Kidney epithelial cell (primary cell): ENCODE measurements around the gene EVL. TPM values are rescaled to one million over a fixed set of nuclear protein-coding genes. Genes with fewer than 3 reads are reported as not detected.

ENCODE experiments used
- DNase-seq: peaks from one replicate; pipeline ENCODE4 v3.0.0-alpha.2; 2010; ENCODE audit warnings: low read depth
- H3K27me3 ChIP-seq: 2 replicates; pipeline ENCODE4 v1.6.0; 2011; ENCODE audit warnings: low read length; ENCODE audit not compliant: control insufficient read depth, insufficient read depth
- H3K36me3 ChIP-seq: 2 replicates; pipeline ENCODE4 v1.5.1; 2011; ENCODE audit warnings: low read length; ENCODE audit not compliant: control insufficient read depth, insufficient read depth
- H3K4me3 ChIP-seq: 2 replicates; pipeline ENCODE4 v1.5.1; 2011; ENCODE audit warnings: low read depth, mild to moderate bottlenecking, control low read depth, low read length
- total RNA-seq: library from RNA; depleted of rRNA; stranded (reverse); fragments of >200 nt; gene quantifications from 2 replicates; pipeline ENCODE4 v1.2.3, GENCODE V29; 2015
- TF ChIP-seq, protein P1 (sequence below): IDR thresholded peaks from 2 replicates; pipeline ENCODE4 v1.5.1; 2011; ENCODE audit warnings: mild to moderate bottlenecking, moderate library complexity, low read length, control low read depth, inconsistent platforms; ENCODE audit not compliant: insufficient read depth, poor library complexity, severe bottlenecking

Gene EVL
- total RNA-seq, 1 donor from 2014 or later: 42.4 TPM

DNA sequence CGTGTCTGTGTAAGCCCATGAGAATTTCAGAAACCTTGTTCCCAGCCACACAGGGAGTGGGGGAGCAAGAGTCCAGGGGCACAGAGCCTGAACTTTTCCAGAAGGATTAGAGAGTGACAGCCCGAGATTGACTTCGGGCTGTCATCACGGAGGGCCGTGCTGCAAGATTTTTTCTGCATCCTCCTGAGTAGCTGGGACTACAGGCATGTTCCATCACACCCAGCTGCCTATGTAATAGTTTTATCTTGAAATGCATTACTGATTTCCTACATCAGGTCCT, 14.4 kb downstream of the EVL start:
- H3K4me3 ChIP-seq: no peak overlapping the region
- no peaks in the 10 kb centered on the region for H3K36me3 ChIP-seq
- H3K27me3 ChIP-seq: no peaks in the 10 kb centered on the region
- TF ChIP-seq, protein P1, sequence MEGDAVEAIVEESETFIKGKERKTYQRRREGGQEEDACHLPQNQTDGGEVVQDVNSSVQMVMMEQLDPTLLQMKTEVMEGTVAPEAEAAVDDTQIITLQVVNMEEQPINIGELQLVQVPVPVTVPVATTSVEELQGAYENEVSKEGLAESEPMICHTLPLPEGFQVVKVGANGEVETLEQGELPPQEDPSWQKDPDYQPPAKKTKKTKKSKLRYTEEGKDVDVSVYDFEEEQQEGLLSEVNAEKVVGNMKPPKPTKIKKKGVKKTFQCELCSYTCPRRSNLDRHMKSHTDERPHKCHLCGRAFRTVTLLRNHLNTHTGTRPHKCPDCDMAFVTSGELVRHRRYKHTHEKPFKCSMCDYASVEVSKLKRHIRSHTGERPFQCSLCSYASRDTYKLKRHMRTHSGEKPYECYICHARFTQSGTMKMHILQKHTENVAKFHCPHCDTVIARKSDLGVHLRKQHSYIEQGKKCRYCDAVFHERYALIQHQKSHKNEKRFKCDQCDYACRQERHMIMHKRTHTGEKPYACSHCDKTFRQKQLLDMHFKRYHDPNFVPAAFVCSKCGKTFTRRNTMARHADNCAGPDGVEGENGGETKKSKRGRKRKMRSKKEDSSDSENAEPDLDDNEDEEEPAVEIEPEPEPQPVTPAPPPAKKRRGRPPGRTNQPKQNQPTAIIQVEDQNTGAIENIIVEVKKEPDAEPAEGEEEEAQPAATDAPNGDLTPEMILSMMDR: no peak
- DNase-seq: no peak

DNA sequence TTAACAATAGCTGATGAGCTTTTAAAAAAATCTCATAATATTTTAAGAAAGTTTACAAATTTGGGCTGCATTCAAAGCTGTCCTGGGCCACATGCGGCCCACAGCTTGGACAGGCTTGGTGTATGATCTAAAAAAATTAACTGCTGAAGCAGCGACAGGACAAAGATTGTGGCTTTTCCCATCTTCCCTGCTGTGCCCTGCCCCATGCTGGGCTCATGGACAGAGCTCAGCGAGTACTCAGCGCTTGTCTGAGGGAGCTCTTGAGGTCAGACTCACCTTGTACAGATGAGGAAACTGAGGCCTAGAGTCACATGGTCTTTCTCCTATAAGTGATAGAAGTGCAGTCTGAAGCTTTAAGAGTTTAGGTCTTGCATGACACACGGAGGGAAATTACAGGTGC, 15.0 kb downstream of the EVL start:
- TF ChIP-seq, protein P1: no peak
- Histone ChIP-seq H3K27me3 (no peaks in the 10 kb centered on the region), H3K36me3 (no peaks in the 10 kb centered on the region), H3K4me3 (no peak overlapping the region)
- no peak for DNase-seq

DNA sequence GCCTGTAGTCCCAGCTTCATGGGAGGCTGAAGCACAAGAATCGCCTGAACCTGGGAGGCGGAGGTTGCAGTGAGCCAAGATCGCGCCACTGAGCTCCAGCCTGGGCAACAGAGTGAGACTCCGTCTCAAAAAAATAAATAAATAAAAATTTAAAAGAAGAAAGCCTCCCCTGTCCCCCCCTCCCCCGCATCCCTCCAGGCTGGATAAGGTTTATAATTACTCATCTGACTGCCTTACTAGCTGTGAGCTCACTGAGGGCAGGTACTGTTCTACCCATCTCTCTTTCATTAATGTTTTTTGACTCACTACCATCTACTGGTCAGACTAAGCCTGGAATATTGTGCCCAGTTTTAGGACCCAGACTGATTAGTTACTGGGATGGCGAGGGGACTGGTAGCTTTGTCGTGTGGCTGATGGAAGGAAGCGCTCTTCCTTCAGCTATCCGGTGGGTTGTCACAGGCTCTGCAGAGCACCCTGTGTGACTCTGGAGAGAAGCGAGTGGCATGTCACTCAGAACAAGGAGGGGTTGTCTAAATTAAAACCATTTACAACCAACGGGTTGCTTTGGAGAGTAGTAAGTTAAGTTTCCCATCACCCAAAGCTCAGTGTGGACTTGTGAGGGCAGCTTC, 16.9 kb downstream of the EVL start:
- H3K4me3 ChIP-seq: no peak overlapping the region
- no peaks in the 10 kb centered on the region for H3K27me3 ChIP-seq
- TF ChIP-seq, protein P1: no peak
- H3K36me3 ChIP-seq: no peaks in the 10 kb centered on the region
- no peak for DNase-seq

DNA sequence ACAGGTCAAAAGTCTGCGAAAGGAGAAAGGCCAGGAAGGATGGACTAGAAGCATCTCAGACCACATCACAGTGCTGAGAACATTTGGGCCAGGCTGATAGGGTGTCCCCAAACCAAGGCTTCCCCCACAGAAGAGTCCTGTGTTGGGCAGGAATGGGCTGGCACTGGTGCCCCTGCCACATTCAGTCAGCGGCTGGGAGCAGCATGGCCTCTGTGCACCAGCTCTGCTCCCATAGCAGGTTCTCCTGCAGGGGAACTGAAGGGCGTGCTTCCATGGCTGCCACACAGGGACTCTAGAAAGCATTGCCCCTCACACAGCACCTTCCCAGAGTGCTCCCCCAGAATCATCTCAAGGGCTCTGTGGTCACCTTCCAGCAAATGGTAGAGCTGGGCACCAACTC, 17.5 kb downstream of the EVL start:
- Histone ChIP-seq H3K36me3 (no peaks in the 10 kb centered on the region), H3K4me3 (no peak overlapping the region), H3K27me3 (no peaks in the 10 kb centered on the region)
- no peak for DNase-seq
- TF ChIP-seq, protein P1: no peak

DNA sequence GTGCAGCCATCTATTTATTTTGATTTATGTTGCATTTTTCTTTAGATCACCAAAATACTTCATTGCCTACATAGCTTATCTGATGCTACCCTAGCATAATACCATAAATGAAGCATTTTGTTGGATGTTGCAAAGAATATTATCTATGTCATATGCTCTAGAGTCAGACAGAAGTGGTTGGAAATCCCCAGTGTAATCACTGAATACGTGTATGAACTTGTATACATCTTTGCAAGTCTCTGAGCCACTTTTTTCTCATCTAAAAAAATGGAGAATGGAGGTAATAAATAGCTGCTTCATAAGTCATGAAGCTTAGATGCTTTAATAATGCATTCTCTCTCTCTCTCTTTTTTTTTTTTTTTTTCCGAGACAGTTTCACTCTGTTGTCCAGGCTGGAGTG, 18.5 kb downstream of the EVL start:
- Histone ChIP-seq H3K27me3 (no peaks in the 10 kb centered on the region), H3K4me3 (no peak overlapping the region), H3K36me3 (no peaks in the 10 kb centered on the region)
- no peak for DNase-seq
- TF ChIP-seq, protein P1: no peak

DNA sequence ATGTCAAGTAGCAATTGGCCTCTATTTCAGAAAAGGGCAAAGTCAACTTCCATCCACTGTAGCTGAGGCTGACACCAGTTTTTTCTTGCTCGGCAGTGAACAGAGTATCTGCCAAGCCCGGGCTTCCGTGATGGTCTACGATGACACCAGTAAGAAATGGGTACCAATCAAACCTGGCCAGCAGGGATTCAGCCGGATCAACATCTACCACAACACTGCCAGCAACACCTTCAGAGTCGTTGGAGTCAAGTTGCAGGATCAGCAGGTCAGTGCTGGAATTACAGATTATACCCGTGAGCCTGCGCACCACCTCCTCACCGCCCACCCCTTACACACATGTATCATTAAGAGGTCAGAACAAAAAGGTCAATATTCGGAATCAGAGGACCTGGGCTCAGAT, 19.4 kb downstream of the EVL start:
- Histone ChIP-seq H3K27me3 (no peaks in the 10 kb centered on the region), H3K36me3 (no peaks in the 10 kb centered on the region), H3K4me3 (no peak overlapping the region)
- TF ChIP-seq, protein P1: no peak
- no peak for DNase-seq
